ENCODE data around the gene OSBPL5. TPM values are rescaled to one million over a fixed set of nuclear protein-coding genes. Genes with fewer than 3 reads are reported as not detected.

The OSBPL5 gene
- total RNA-seq, 1 experiment from 2014 or later, result 6.4 TPM

GRCh38 chr11:3052109-3052479 is 113.0 kb downstream of the OSBPL5 start:
- Histone ChIP-seq H3K27ac (no peak overlapping the region), H3K36me3 (ENCODE audit: low read depth) (0 out of 2 replicates have a peak, but pooled peaks cover 4% of the 10 kb centered on the region), H3F3A (ENCODE audit: insufficient read depth, low read depth) (no peaks in the 10 kb centered on the region; the same call in 1 of the 2 replicates), H2AFZ (no peak overlapping the region), H3K79me2 (ENCODE audit: low read depth) (peaks cover 85% of the 10 kb centered on the region), H3K27me3 (ENCODE audit: insufficient read depth, low read depth) (no peaks in the 10 kb centered on the region), H3K9me3 (ENCODE audit: insufficient read depth, low read depth) (no peaks in the 10 kb centered on the region), H3K4me2 (no peak overlapping the region), H3K4me1 (replicated peaks; ENCODE audit: insufficient read depth) (peaks cover 22% of the 10 kb centered on the region), H3K9me2 (ENCODE audit: insufficient read depth) (no peaks in the 10 kb centered on the region), H3K4me3 (no peak overlapping the region), H4K20me1 (ENCODE audit: insufficient read depth) (peaks cover 83% of the 10 kb centered on the region)
- TF ChIP-seq CTCF (conservative IDR thresholded peaks at IDR 0.05) (no peak), EZH2 (IDR thresholded peaks at IDR 0.05; ENCODE audit: low read depth) (no peak)
- CTCF ChIA-PET, result interaction anchor here (0.6 kb wide), 1 partner anchor 59 kb away, joined by 4 read pairs; no protein-coding TSS in a partner anchor
- no peak for DNase-seq
- no TSS peak for BruUV-seq (replicated peaks)
- intact Hi-C loops (cut with micrococcal nuclease; ENCODE audit: unreplicated experiment), result no loop called here
- POLR2A ChIA-PET (ENCODE audit: unreplicated experiment), result no interaction called here

- intact Hi-C loops (cut with micrococcal nuclease; ENCODE audit: unreplicated experiment), result no loop called here
- Histone ChIP-seq H4K20me1 (ENCODE audit: insufficient read depth) (peaks cover 89% of the 10 kb centered on the region), H3K4me3 (no peak overlapping the region), H3K9me3 (ENCODE audit: insufficient read depth, low read depth) (no peaks in the 10 kb centered on the region), H3K36me3 (ENCODE audit: low read depth) (0 out of 2 replicates have a peak, but pooled peaks cover 4% of the 10 kb centered on the region), H2AFZ (no peak overlapping the region), H3K27ac (no peak overlapping the region), H3K4me2 (no peak overlapping the region), H3F3A (ENCODE audit: insufficient read depth, low read depth) (no peaks in the 10 kb centered on the region; the same call in 1 of the 2 replicates), H3K9me2 (ENCODE audit: insufficient read depth) (no peaks in the 10 kb centered on the region), H3K4me1 (replicated peaks; ENCODE audit: insufficient read depth) (peaks cover 22% of the 10 kb centered on the region), H3K79me2 (ENCODE audit: low read depth) (peaks cover 79% of the 10 kb centered on the region), H3K27me3 (ENCODE audit: insufficient read depth, low read depth) (no peaks in the 10 kb centered on the region)
- no peak for TF ChIP-seq CTCF (conservative IDR thresholded peaks at IDR 0.05)
- TF ChIP-seq EZH2 (IDR thresholded peaks at IDR 0.05; ENCODE audit: low read depth), result no peak
- CTCF ChIA-PET, result interaction anchor here (1.0 kb wide), 1 partner anchor 14 kb away, joined by 4 read pairs; no protein-coding TSS in a partner anchor
- DNase-seq, result no peak
- no TSS peak for BruUV-seq (replicated peaks)
- POLR2A ChIA-PET (ENCODE audit: unreplicated experiment), result no interaction called here
Measured at GRCh38 chr11:3051196-3052108, 113.7 kb downstream of the OSBPL5 start.

GRCh38 chr11:3050386-3051195 is 114.5 kb downstream of the OSBPL5 start:
- H3K9me2 ChIP-seq (ENCODE audit: insufficient read depth), result no peaks in the 10 kb centered on the region
- intact Hi-C loops (cut with micrococcal nuclease; ENCODE audit: unreplicated experiment), result no loop called here
- BruUV-seq (replicated peaks), result no TSS peak
- peaks cover 72% of the 10 kb centered on the region for H3K79me2 ChIP-seq (ENCODE audit: low read depth)
- peaks cover 91% of the 10 kb centered on the region for H4K20me1 ChIP-seq (ENCODE audit: insufficient read depth)
- no peak for DNase-seq
- H3K9me3 ChIP-seq (ENCODE audit: insufficient read depth, low read depth), result no peaks in the 10 kb centered on the region
- no peak overlapping the region for H3K27ac ChIP-seq
- ChIA-PET CTCF (interaction anchor here (0.9 to 1.0 kb wide), 2 partner anchors 13 to 41 kb away, joined by 3 to 4 read pairs; no protein-coding TSS in a partner anchor), POLR2A (ENCODE audit: unreplicated experiment) (no interaction called here)
- H3K27me3 ChIP-seq (ENCODE audit: insufficient read depth, low read depth), result no peaks in the 10 kb centered on the region
- TF ChIP-seq CTCF (conservative IDR thresholded peaks at IDR 0.05), result no peak
- TF ChIP-seq EZH2 (IDR thresholded peaks at IDR 0.05; ENCODE audit: low read depth), result no peak
- H3K4me2 ChIP-seq, result peak overlapping the region; percentile 16; the same call in 1 of the 2 replicates
- 0 out of 2 replicates have a peak, but pooled peaks cover 4% of the 10 kb centered on the region for H3K36me3 ChIP-seq (ENCODE audit: low read depth)
- no peaks in the 10 kb centered on the region; the same call in 1 of the 2 replicates for H3F3A ChIP-seq (ENCODE audit: insufficient read depth, low read depth)
- no peak overlapping the region for H3K4me3 ChIP-seq
- no peak overlapping the region for H2AFZ ChIP-seq
- peaks cover 16% of the 10 kb centered on the region for H3K4me1 ChIP-seq (replicated peaks; ENCODE audit: insufficient read depth)
